ENCODE results near the gene COX7A2L.

- TF ChIP-seq CTCF (conservative IDR thresholded peaks at IDR 0.05; ENCODE audit: low read depth in 2 of 2) (no peak), EZH2 (IDR thresholded peaks at IDR 0.05; ENCODE audit: low read depth, unreplicated experiment) (no peak), JUNB (IDR thresholded peaks at IDR 0.05; ENCODE audit: unreplicated experiment) (no peak), EZH2phosphoT487 (IDR thresholded peaks at IDR 0.05; ENCODE audit: unreplicated experiment) (no peak), REST (IDR thresholded peaks at IDR 0.05; ENCODE audit: unreplicated experiment) (no peak), POLR2AphosphoS5 (IDR thresholded peaks at IDR 0.05; ENCODE audit: low read depth) (no peak), CREB1 (CRISPR knock-in tag; IDR thresholded peaks at IDR 0.05; ENCODE audit: low read depth) (no peak)
- TF ChIP-seq, protein P1, sequence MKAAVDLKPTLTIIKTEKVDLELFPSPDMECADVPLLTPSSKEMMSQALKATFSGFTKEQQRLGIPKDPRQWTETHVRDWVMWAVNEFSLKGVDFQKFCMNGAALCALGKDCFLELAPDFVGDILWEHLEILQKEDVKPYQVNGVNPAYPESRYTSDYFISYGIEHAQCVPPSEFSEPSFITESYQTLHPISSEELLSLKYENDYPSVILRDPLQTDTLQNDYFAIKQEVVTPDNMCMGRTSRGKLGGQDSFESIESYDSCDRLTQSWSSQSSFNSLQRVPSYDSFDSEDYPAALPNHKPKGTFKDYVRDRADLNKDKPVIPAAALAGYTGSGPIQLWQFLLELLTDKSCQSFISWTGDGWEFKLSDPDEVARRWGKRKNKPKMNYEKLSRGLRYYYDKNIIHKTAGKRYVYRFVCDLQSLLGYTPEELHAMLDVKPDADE (IDR thresholded peaks at IDR 0.05), result no peak
Observed at GRCh38 chr2:42390401-42390969, 29.5 kb upstream of the COX7A2L start.
